ENCODE measurements around the gene TAF5L. TPM values are rescaled to one million over a fixed set of nuclear protein-coding genes. Genes with fewer than 3 reads are reported as not detected.

Gene TAF5L
- total RNA-seq, 6 donors from 2014 or later = 11.0 to 25.5 (median 19.6) TPM

DNA sequence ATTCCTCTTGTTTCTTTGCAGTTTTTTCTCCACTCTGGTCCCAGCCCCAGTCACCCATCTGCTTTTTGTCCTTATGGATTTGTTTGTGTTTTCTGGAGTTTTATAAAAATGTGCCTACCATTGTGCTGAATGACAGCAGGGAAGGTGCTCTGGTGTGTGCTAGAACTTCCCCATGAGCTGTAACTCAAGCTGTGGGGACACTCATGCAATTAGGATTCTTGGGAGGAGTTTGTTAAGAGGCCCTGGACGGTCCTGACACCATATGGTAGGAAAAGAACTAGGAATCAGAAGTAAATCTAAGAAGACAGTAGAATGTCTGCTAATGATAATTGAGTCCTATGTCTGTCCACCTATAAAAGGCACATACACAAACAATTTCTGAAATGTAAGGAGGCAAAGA, 27.5 kb upstream of the TAF5L start:
- DNase-seq = no peak
- TF ChIP-seq, protein P1, sequence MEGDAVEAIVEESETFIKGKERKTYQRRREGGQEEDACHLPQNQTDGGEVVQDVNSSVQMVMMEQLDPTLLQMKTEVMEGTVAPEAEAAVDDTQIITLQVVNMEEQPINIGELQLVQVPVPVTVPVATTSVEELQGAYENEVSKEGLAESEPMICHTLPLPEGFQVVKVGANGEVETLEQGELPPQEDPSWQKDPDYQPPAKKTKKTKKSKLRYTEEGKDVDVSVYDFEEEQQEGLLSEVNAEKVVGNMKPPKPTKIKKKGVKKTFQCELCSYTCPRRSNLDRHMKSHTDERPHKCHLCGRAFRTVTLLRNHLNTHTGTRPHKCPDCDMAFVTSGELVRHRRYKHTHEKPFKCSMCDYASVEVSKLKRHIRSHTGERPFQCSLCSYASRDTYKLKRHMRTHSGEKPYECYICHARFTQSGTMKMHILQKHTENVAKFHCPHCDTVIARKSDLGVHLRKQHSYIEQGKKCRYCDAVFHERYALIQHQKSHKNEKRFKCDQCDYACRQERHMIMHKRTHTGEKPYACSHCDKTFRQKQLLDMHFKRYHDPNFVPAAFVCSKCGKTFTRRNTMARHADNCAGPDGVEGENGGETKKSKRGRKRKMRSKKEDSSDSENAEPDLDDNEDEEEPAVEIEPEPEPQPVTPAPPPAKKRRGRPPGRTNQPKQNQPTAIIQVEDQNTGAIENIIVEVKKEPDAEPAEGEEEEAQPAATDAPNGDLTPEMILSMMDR (IDR thresholded peaks at IDR 0.05) = no peak
- TF ChIP-seq POLR2AphosphoS5 (IDR thresholded peaks at IDR 0.05) = no peak
- H3K27me3 ChIP-seq = no peaks in the 10 kb centered on the region
- H3K36me3 ChIP-seq = peaks cover 6 to 85% (median 32%) of the 10 kb centered on the region in 4 donors
- no peaks in the 10 kb centered on the region for H3K9me3 ChIP-seq
- H3K27ac ChIP-seq = no peak overlapping the region
- no peaks in the 10 kb centered on the region for H3K4me1 ChIP-seq
- WGBS, 2 donors = 70 to 89% methylated on average over 1 of the region's 1 CpG
- H3K4me3 ChIP-seq = no peak overlapping the region
- ATAC-seq (ENCODE audit: low FRiP score in 2 of 2) = no peak

DNA sequence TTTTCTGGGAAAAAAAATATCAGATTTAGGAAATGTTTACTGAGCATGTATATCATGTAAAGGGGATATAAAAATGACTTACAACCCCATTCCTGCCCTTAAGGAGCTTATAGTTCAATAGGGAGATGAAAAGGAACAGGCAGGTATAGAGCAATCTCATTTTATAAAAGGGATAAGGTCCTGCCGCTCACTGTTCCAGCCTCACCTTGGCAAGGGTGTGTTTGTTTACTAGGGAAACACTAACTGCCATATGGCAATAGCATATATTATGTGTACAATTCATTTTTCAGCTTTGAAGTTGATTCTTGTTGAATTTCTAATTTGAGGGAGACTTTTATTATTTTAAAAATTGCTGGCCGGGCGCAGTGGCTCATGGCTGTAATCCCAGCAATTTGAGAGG, 25.6 kb upstream of the TAF5L start:
- no peak for DNase-seq
- H3K4me3 ChIP-seq = no peak overlapping the region
- H3K4me1 ChIP-seq = no peaks in the 10 kb centered on the region
- 95 to 97% methylated on average over 3 of the region's 3 CpGs for WGBS, 2 donors
- H3K27ac ChIP-seq = no peak overlapping the region
- H3K36me3 ChIP-seq = peaks cover 6 to 88% (median 39%) of the 10 kb centered on the region in 4 donors
- no peaks in the 10 kb centered on the region for H3K27me3 ChIP-seq
- H3K9me3 ChIP-seq = no peaks in the 10 kb centered on the region
- ATAC-seq (ENCODE audit: low FRiP score in 2 of 2) = no peak
- TF ChIP-seq, protein P1 (IDR thresholded peaks at IDR 0.05) = no peak
- TF ChIP-seq EP300 (IDR thresholded peaks at IDR 0.05) (no peak), POLR2AphosphoS5 (IDR thresholded peaks at IDR 0.05) (no peak), POLR2A (IDR thresholded peaks at IDR 0.05) (no peak)

DNA sequence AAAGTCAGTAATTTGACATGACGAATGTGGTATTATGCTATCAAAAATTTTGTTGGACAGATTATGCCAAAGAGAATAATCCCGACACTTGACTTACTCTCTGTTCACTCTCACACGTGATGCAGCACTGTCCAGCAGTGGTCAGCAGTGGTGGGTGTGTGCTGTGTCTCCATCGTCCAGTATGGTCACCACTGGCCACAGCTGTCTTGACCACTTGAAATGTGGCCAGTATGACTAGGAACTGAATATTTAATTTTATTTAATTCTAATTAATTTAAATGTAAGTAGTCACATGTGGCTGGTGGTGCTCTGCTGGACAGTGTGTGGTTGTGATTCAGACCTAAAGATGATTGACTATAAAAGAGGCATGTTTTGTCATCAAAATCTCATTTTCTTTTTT, 24.1 kb upstream of the TAF5L start:
- 94 to 96% methylated on average over 4 of the region's 4 CpGs for WGBS, 2 donors
- peaks cover 2 to 86% (median 44%) of the 10 kb centered on the region in 4 donors for H3K36me3 ChIP-seq
- TF ChIP-seq POLR2A (IDR thresholded peaks at IDR 0.05) (no peak), POLR2AphosphoS5 (IDR thresholded peaks at IDR 0.05) (no peak), EP300 (IDR thresholded peaks at IDR 0.05) (no peak)
- TF ChIP-seq, protein P1 (IDR thresholded peaks at IDR 0.05) = no peak
- ATAC-seq (ENCODE audit: low FRiP score in 2 of 2) (no peak), DNase-seq (no peak)
- no peak overlapping the region for H3K27ac ChIP-seq
- H3K4me3 ChIP-seq = no peak overlapping the region
- no peaks in the 10 kb centered on the region for H3K9me3 ChIP-seq
- H3K27me3 ChIP-seq = no peaks in the 10 kb centered on the region
- H3K4me1 ChIP-seq = no peaks in the 10 kb centered on the region

DNA sequence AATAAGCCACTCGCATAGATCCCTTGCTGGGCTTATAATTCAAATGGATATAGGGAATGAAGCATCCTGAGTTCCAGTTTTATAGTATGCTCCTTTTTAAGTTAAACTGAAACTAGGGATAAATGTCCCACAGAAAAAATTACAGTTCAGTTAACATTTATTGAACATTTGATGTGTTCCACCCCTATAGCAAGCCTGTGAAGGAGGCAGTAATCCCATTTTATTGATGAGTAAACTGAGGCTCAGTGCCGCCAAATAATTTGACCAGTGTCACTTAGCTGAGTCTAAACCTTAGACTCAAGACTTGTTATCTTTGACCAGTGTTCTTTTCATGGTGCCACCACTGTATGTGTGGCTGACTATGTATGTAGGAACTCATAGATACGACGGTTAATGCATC, 22.5 kb upstream of the TAF5L start:
- Histone ChIP-seq H3K27me3 (no peaks in the 10 kb centered on the region), H3K9me3 (no peaks in the 10 kb centered on the region), H3K36me3 (peaks cover 2 to 92% (median 45%) of the 10 kb centered on the region in 4 donors), H3K4me1 (no peaks in the 10 kb centered on the region), H3K27ac (no peak overlapping the region), H3K4me3 (no peak overlapping the region)
- no peak for ATAC-seq (ENCODE audit: low FRiP score in 2 of 2)
- no peak for TF ChIP-seq POLR2AphosphoS5 (IDR thresholded peaks at IDR 0.05)
- TF ChIP-seq, protein P1 (IDR thresholded peaks at IDR 0.05) = no peak
- TF ChIP-seq EP300 (IDR thresholded peaks at IDR 0.05) = no peak
- TF ChIP-seq POLR2A (IDR thresholded peaks at IDR 0.05) = no peak
- 98 to 100% methylated on average over 4 of the region's 4 CpGs for WGBS, 2 donors
- no peak for DNase-seq

DNA sequence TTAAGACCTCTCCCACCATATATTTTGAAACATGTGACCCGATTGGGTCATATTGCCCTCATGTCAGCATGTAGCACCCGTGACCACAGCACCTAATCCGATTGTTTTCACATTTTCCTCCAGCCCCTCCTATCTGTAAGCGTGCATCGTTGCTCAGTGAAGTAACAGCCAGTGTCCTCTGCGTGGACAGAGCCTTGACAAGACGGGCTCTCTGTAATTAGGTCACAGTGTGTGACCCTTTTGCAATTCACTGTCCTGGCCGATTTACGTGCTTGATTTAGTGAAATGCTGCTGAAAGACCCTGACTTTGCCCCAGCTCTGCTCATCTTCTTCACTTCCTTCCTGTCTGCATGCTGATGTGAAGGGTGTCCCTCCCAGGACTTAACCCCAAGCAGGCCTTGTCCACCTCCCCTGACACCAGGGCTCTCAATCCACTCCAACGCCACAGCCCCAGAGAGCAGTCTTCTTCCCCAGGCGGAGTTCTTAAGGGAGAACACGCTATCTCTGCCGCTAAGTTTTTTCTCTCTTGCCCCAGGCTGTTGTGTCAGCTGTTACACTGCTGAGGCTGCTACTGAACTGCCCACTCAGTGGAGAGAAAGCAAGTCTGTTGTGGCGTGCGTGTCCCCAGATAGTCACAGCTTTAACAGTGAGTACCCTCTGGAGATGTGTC, 19.5 kb upstream of the TAF5L start:
- Histone ChIP-seq H3K27ac (no peak overlapping the region), H3K4me3 (no peak overlapping the region), H3K9me3 (no peaks in the 10 kb centered on the region), H3K4me1 (no peaks in the 10 kb centered on the region), H3K27me3 (no peaks in the 10 kb centered on the region), H3K36me3 (peaks cover 2 to 71% (median 46%) of the 10 kb centered on the region in 4 donors)
- WGBS, 2 donors = 92 to 96% methylated on average over 15 of the region's 15 CpGs
- ATAC-seq (ENCODE audit: low FRiP score in 2 of 2) (no peak), DNase-seq (no peak)
- TF ChIP-seq EP300 (IDR thresholded peaks at IDR 0.05) (no peak), POLR2A (IDR thresholded peaks at IDR 0.05) (no peak)
- TF ChIP-seq, protein P1 (IDR thresholded peaks at IDR 0.05) = no peak
